GM19438 (cell line): ENCODE data around the gene HIKESHI.
"Not testable (repeated sequence)": the region's sequence is repeated elsewhere in the genome, so short reads cannot be mapped to it uniquely, and the experiment has no call there.

ENCODE experiments used
- ATAC-seq: cut with Tn5 transposase; IDR thresholded peaks from one replicate; pipeline ENCODE4 v1.9.1; 2021; ENCODE audit warnings: low read depth; ENCODE audit not compliant: unreplicated experiment

The HIKESHI gene

GRCh38 chr11:86292912-86293616, 9.0 kb upstream of the HIKESHI start:
- peak; percentile 75 for ATAC-seq

GRCh38 chr11:86294026-86294425, 8.0 kb upstream of the HIKESHI start:
- ATAC-seq: no peak

GRCh38 chr11:86301742-86302091, 323 bp upstream of the HIKESHI start:
- peak; percentile 6 for ATAC-seq

- ATAC-seq: no peak
Measured at GRCh38 chr11:86303257-86303656, 1.2 kb downstream of the HIKESHI start.

GRCh38 chr11:86308710-86309109, 6.7 kb downstream of the HIKESHI start:
- not testable (repeated sequence) for ATAC-seq

GRCh38 chr11:86313793-86314192, 11.8 kb downstream of the HIKESHI start:
- no peak for ATAC-seq

- ATAC-seq: no peak
Measured at GRCh38 chr11:86314636-86315035, 12.6 kb downstream of the HIKESHI start.

GRCh38 chr11:86335131-86335767, 33.2 kb downstream of the HIKESHI start:
- ATAC-seq: no peak

- no peak for ATAC-seq
Measured at GRCh38 chr11:86337227-86337626, 35.2 kb downstream of the HIKESHI start.

- no peak for ATAC-seq
Measured at GRCh38 chr11:86341382-86341781, 39.3 kb downstream of the HIKESHI start.

- ATAC-seq: no peak
Measured at GRCh38 chr11:86346513-86346912, 44.5 kb downstream of the HIKESHI start.

GRCh38 chr11:86355256-86355655, 53.2 kb downstream of the HIKESHI start:
- ATAC-seq: no peak

- ATAC-seq: not testable (repeated sequence)
Measured at GRCh38 chr11:86357412-86357811, 55.4 kb downstream of the HIKESHI start.

GRCh38 chr11:86358720-86359119, 56.7 kb downstream of the HIKESHI start:
- ATAC-seq: no peak

GRCh38 chr11:86360775-86361395, 58.8 kb downstream of the HIKESHI start:
- no peak for ATAC-seq

GRCh38 chr11:86363424-86363823, 61.4 kb downstream of the HIKESHI start:
- ATAC-seq: no peak

- no peak for ATAC-seq
Measured at GRCh38 chr11:86365546-86365945, 63.5 kb downstream of the HIKESHI start.

GRCh38 chr11:86369668-86370067, 67.6 kb downstream of the HIKESHI start:
- ATAC-seq: no peak

- ATAC-seq: no peak
Measured at GRCh38 chr11:86370171-86370570, 68.1 kb downstream of the HIKESHI start.

- no peak for ATAC-seq
Measured at GRCh38 chr11:86370922-86371594, 69.0 kb downstream of the HIKESHI start.

- ATAC-seq: no peak
Measured at GRCh38 chr11:86372041-86372440, 70.0 kb downstream of the HIKESHI start.
